ENCODE results near the gene AMPH. TPM values are rescaled to one million over a fixed set of nuclear protein-coding genes. Genes with fewer than 3 reads are reported as not detected.

AMPH gene
- total RNA-seq, 2 experiments from 2014 or later: 0.07 TPM; not detected in 1

GRCh38 chr7:38558761-38559345 is 72.3 kb downstream of the AMPH start:
- intact Hi-C loops (cut with micrococcal nuclease): no loop called here
- DNase-seq: no peak
- Mint-ChIP-seq H3K9me3 (no peaks in the 10 kb centered on the region), H3K27ac (no peak overlapping the region), H3K4me1 (ENCODE audit: low read depth) (no peaks in the 10 kb centered on the region), H3K27me3 (ENCODE audit: low read depth) (peaks cover 2% of the 10 kb centered on the region), H3K36me3 (ENCODE audit: low read depth) (no peaks in the 10 kb centered on the region), H3K4me3 (no peak overlapping the region)
- CTCF ChIA-PET: no interaction called here

- no peaks in the 10 kb centered on the region for H3K27me3 Mint-ChIP-seq (ENCODE audit: low read depth)
- H3K4me3 Mint-ChIP-seq: no peak overlapping the region
These were observed 76.6 kb downstream of the AMPH start for GRCh38 chr7:38554586-38554985.

GRCh38 chr7:38550836-38551235 is 80.3 kb downstream of the AMPH start:
- H3K4me1 Mint-ChIP-seq (ENCODE audit: low read depth): no peaks in the 10 kb centered on the region
- CTCF ChIA-PET: no interaction called here
- no peak for DNase-seq
- H3K27me3 Mint-ChIP-seq (ENCODE audit: low read depth): peaks cover 3% of the 10 kb centered on the region
- H3K9me3 Mint-ChIP-seq: no peaks in the 10 kb centered on the region
- intact Hi-C loops (cut with micrococcal nuclease): no loop called here
- no peak overlapping the region for H3K27ac Mint-ChIP-seq
- H3K4me3 Mint-ChIP-seq: no peak overlapping the region
- no peaks in the 10 kb centered on the region for H3K36me3 Mint-ChIP-seq (ENCODE audit: low read depth)

More at GRCh38 chr7:38554586-38554985, 76.6 kb downstream of the AMPH start:
- Mint-ChIP-seq H3K9me3 (no peaks in the 10 kb centered on the region), H3K27ac (no peak overlapping the region), H3K4me1 (ENCODE audit: low read depth) (no peaks in the 10 kb centered on the region), H3K36me3 (ENCODE audit: low read depth) (no peaks in the 10 kb centered on the region)
- CTCF ChIA-PET: no interaction called here
- no peak for DNase-seq
- intact Hi-C loops (cut with micrococcal nuclease): no loop called here

GRCh38 chr7:38548605-38549004 is 82.6 kb downstream of the AMPH start:
- CTCF ChIA-PET: interaction anchor here (0.6 kb wide), 1 partner anchor 8 kb away, joined by 5 read pairs; no protein-coding TSS in a partner anchor

DNA sequence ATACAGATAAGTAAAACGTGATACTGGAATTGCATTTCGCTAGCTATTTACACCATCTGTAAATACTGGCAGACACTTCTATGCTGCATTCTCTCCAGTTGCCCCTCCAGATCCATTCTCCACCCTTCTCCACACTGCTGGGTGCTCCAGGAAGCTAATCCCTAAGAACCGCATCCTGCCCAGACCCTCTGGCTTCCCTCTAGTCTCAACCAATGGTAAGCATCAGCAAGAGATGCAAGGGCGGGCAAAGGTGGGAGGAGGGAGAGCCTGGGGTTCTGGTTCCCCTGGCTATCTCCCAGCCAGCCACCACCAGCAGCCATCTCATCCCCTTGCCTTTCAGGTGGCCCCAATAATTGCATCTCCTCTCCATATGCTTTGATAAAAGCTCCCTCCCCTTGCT is 84.4 kb downstream of the AMPH start:
- CTCF ChIA-PET: interaction anchor here (0.6 to 0.9 kb wide), 2 partner anchors 9 to 767 kb away, joined by 3 to 6 read pairs; no protein-coding TSS in a partner anchor
- Mint-ChIP-seq H3K27me3 (ENCODE audit: low read depth) (peaks cover 3% of the 10 kb centered on the region), H3K36me3 (ENCODE audit: low read depth) (no peaks in the 10 kb centered on the region), H3K4me3 (no peak overlapping the region), H3K4me1 (ENCODE audit: low read depth) (no peaks in the 10 kb centered on the region), H3K9me3 (no peaks in the 10 kb centered on the region), H3K27ac (no peak overlapping the region)
- intact Hi-C loops (cut with micrococcal nuclease): no loop called here
- no peak for DNase-seq

More at GRCh38 chr7:38548605-38549004, 82.6 kb downstream of the AMPH start:
- H3K9me3 Mint-ChIP-seq: no peaks in the 10 kb centered on the region
- H3K4me3 Mint-ChIP-seq: no peak overlapping the region
- no peaks in the 10 kb centered on the region for H3K4me1 Mint-ChIP-seq (ENCODE audit: low read depth)
- H3K27me3 Mint-ChIP-seq (ENCODE audit: low read depth): peaks cover 3% of the 10 kb centered on the region
- H3K36me3 Mint-ChIP-seq (ENCODE audit: low read depth): no peaks in the 10 kb centered on the region
- intact Hi-C loops (cut with micrococcal nuclease): no loop called here
- no peak overlapping the region for H3K27ac Mint-ChIP-seq
- DNase-seq: no peak

DNA sequence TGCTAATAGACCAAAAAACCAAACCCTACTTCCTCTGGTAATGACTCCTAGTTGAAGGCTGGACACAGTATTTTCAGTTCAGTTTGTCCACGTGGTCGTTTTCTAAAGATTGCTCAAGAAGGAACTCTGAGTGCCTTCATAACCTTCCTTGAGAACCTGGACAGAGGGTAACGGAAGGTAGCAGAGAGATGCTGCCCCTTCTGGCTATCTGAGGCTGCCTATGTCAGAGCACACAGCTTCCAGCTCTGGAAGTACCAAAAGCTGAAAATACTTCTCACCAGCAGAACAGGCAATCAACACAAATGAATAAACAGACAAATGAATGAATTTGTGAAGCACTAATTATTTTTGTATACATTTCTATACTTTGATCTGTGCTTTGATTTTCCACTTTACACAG is 85.2 kb downstream of the AMPH start:
- CTCF ChIA-PET: interaction anchor here (0.6 to 0.9 kb wide), 2 partner anchors 10 to 766 kb away, joined by 3 to 6 read pairs; no protein-coding TSS in a partner anchor
- DNase-seq: no peak

DNA sequence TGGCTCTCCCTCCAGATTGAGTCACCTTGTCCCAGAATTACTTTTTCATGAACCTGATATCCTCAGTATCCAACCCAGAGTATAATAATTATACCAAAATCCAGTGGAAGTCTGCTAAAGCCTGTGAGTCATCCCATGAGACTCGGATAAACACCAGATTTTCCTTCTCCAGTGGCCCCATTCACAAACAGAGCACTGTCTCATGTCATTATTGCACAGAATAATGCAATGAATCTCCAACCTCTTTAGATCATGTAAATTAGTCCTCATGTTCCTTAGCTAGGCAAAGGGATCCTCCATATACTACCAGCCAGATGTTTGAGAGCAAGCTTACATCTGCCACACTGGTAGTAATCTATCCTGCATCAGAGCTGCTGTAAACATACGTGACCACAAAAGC is 89.0 kb downstream of the AMPH start:
- intact Hi-C loops (cut with micrococcal nuclease): loop anchor here (5.0 kb wide), 1 partner anchor 145 kb away; no protein-coding TSS in a partner anchor
- Mint-ChIP-seq H3K4me3 (no peak overlapping the region), H3K9me3 (no peaks in the 10 kb centered on the region), H3K27ac (no peak overlapping the region), H3K27me3 (ENCODE audit: low read depth) (no peaks in the 10 kb centered on the region), H3K36me3 (ENCODE audit: low read depth) (no peaks in the 10 kb centered on the region), H3K4me1 (ENCODE audit: low read depth) (peaks cover 7% of the 10 kb centered on the region)
- DNase-seq: no peak
- CTCF ChIA-PET: no interaction called here

More for the DNA sequence above, 85.2 kb downstream of the AMPH start:
- H3K9me3 Mint-ChIP-seq: no peaks in the 10 kb centered on the region
- no peaks in the 10 kb centered on the region for H3K36me3 Mint-ChIP-seq (ENCODE audit: low read depth)
- H3K4me1 Mint-ChIP-seq (ENCODE audit: low read depth): no peaks in the 10 kb centered on the region
- intact Hi-C loops (cut with micrococcal nuclease): no loop called here
- H3K27ac Mint-ChIP-seq: no peak overlapping the region
- H3K4me3 Mint-ChIP-seq: no peak overlapping the region
- peaks cover 3% of the 10 kb centered on the region for H3K27me3 Mint-ChIP-seq (ENCODE audit: low read depth)

DNA sequence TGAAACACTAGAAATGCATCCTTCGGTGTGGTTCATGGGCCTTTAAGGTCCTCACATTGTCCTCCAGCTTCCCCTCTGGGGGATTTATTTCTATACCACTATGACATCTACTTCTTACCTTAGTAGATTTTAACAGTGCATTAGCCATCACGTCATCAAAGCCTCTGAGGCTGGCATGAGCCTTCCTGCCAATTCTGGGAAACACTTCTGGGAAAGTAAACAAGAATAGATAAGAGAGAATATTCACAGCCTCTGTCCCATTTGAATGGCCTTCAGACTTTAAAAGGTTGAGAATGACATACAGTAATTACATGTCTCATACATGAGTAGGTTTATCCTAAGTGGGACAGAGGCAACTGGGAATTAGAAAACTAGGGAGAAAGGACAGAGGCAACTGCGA is 89.7 kb downstream of the AMPH start:
- no peaks in the 10 kb centered on the region for H3K9me3 Mint-ChIP-seq
- no peak overlapping the region for H3K4me3 Mint-ChIP-seq
- intact Hi-C loops (cut with micrococcal nuclease): loop anchor here (5.0 kb wide), 1 partner anchor 144 kb away; no protein-coding TSS in a partner anchor
- peaks cover 7% of the 10 kb centered on the region for H3K4me1 Mint-ChIP-seq (ENCODE audit: low read depth)
- no peaks in the 10 kb centered on the region for H3K36me3 Mint-ChIP-seq (ENCODE audit: low read depth)
- no peak for DNase-seq
- no peaks in the 10 kb centered on the region for H3K27me3 Mint-ChIP-seq (ENCODE audit: low read depth)
- CTCF ChIA-PET: no interaction called here
- H3K27ac Mint-ChIP-seq: no peak overlapping the region

GRCh38 chr7:38539477-38540081 is 91.6 kb downstream of the AMPH start:
- CTCF ChIA-PET: no interaction called here
- DNase-seq: no peak
- no peak overlapping the region for H3K4me3 Mint-ChIP-seq
- intact Hi-C loops (cut with micrococcal nuclease): loop anchor here (5.0 kb wide), 1 partner anchor 142 kb away; no protein-coding TSS in a partner anchor
- H3K27ac Mint-ChIP-seq: no peak overlapping the region
- H3K4me1 Mint-ChIP-seq (ENCODE audit: low read depth): peaks cover 7% of the 10 kb centered on the region
- H3K9me3 Mint-ChIP-seq: no peaks in the 10 kb centered on the region
- H3K27me3 Mint-ChIP-seq (ENCODE audit: low read depth): no peaks in the 10 kb centered on the region
- H3K36me3 Mint-ChIP-seq (ENCODE audit: low read depth): no peaks in the 10 kb centered on the region

GRCh38 chr7:38535073-38535472 is 96.1 kb downstream of the AMPH start:
- no peak for DNase-seq
- CTCF ChIA-PET: interaction anchor here (0.8 kb wide), 1 partner anchor 24 kb away, joined by 7 read pairs; no protein-coding TSS in a partner anchor
- intact Hi-C loops (cut with micrococcal nuclease): no loop called here
- Mint-ChIP-seq H3K9me3 (no peaks in the 10 kb centered on the region), H3K4me1 (ENCODE audit: low read depth) (peaks cover 3% of the 10 kb centered on the region), H3K27ac (no peak overlapping the region), H3K4me3 (no peak overlapping the region), H3K27me3 (ENCODE audit: low read depth) (peaks cover 2% of the 10 kb centered on the region), H3K36me3 (ENCODE audit: low read depth) (no peaks in the 10 kb centered on the region)

GRCh38 chr7:38525857-38526256 is 105.3 kb downstream of the AMPH start:
- H3K4me1 Mint-ChIP-seq (ENCODE audit: low read depth): no peaks in the 10 kb centered on the region
- DNase-seq: no peak

GRCh38 chr7:38524786-38525185 is 106.4 kb downstream of the AMPH start:
- Mint-ChIP-seq H3K4me3 (no peak overlapping the region), H3K4me1 (ENCODE audit: low read depth) (no peaks in the 10 kb centered on the region), H3K36me3 (ENCODE audit: low read depth) (no peaks in the 10 kb centered on the region), H3K27me3 (ENCODE audit: low read depth) (peaks cover 2% of the 10 kb centered on the region), H3K9me3 (no peaks in the 10 kb centered on the region), H3K27ac (no peak overlapping the region)
- no peak for DNase-seq
- CTCF ChIA-PET: no interaction called here
- intact Hi-C loops (cut with micrococcal nuclease): no loop called here

More at GRCh38 chr7:38525857-38526256, 105.3 kb downstream of the AMPH start:
- Mint-ChIP-seq H3K4me3 (no peak overlapping the region), H3K27ac (no peak overlapping the region), H3K9me3 (no peaks in the 10 kb centered on the region), H3K27me3 (ENCODE audit: low read depth) (peaks cover 2% of the 10 kb centered on the region), H3K36me3 (ENCODE audit: low read depth) (no peaks in the 10 kb centered on the region)
- CTCF ChIA-PET: interaction anchor here (0.6 kb wide), 2 partner anchors 879 to 1975 kb away, joined by 3 to 4 read pairs; no protein-coding TSS in a partner anchor
- intact Hi-C loops (cut with micrococcal nuclease): no loop called here

- Mint-ChIP-seq H3K4me1 (ENCODE audit: low read depth) (no peaks in the 10 kb centered on the region), H3K27ac (no peak overlapping the region), H3K36me3 (ENCODE audit: low read depth) (no peaks in the 10 kb centered on the region), H3K27me3 (ENCODE audit: low read depth) (peaks cover 2% of the 10 kb centered on the region), H3K4me3 (no peak overlapping the region), H3K9me3 (peaks cover 8% of the 10 kb centered on the region)
- CTCF ChIA-PET: no interaction called here
- intact Hi-C loops (cut with micrococcal nuclease): no loop called here
- DNase-seq: no peak
These were observed 110.4 kb downstream of the AMPH start for GRCh38 chr7:38520741-38521140.

All from activated naive CD4-positive, alpha-beta T cell treated with anti-CD3 and anti-CD28 coated beads for 36 hours (primary cell).